Measurements from ENCODE around the gene CD44. TPM values are rescaled to one million over a fixed set of nuclear protein-coding genes. Genes with fewer than 3 reads are reported as not detected.

Gene CD44
- polyA plus RNA-seq, 1 of the 3 experiments (the other 2 are of a cell fraction): 457 TPM

DNA sequence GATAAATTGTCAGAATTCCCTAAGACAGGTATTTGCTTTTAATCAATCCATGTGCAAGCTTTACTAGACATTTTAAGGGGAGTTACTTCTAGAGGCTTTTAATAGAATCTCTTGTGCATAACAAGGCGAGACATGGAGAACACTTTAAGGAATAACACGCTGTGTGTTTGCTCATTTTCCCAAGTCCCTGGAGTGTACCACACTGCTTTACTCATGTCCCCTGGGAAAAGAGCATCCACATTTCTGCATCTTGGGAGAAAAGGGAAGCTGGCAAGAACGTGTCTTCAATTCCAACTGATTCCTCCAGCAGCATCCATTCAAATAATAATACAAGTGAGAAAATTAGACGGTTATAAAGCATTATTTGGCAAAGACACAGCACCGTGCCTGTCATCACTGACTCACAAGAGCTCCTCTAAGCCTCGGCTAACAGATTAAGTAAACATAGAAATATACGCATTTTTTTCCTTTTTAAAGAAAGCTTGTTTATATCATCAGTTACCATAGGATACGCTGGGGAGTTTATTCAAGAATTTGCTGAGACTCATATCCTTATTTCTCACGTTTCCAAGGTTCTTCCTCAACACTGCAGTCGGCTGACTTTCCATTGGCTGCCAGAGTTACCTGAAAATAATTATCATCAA lies 121.5 kb downstream of the CD44 start:
- H3K79me2 ChIP-seq (ENCODE audit: insufficient read depth): no peaks in the 10 kb centered on the region
- no peaks in the 10 kb centered on the region for H3K27me3 ChIP-seq (ENCODE audit: insufficient read depth)
- H3K4me2 ChIP-seq: peak overlapping the region; percentile 17; the same call in 1 of the 2 replicates
- peak overlapping the region; percentile 38; the same call in 1 of the 2 replicates for H2AFZ ChIP-seq (ENCODE audit: low read depth)
- H3K27ac ChIP-seq (ENCODE audit: low read depth in 2 of 2, low read length in 1 of 2): peak overlapping the region in 1 of 2 experiments; percentile 76; a peak in 2 of 4 replicates
- no peak overlapping the region for H3K4me3 ChIP-seq (ENCODE audit: low read depth in 2 of 2, low read length in 1 of 2)
- peaks cover 8% of the 10 kb centered on the region for H3F3A ChIP-seq (replicated peaks; ENCODE audit: insufficient read depth)
- H3K9ac ChIP-seq: peak overlapping the region; percentile 52; the same call in 1 of the 2 replicates
- H3K4me1 ChIP-seq (ENCODE audit: control insufficient read depth in 1 of 2, insufficient read depth in 2 of 2, low read depth in 1 of 2, low read length in 1 of 2): peaks cover 0 to 6% of the 10 kb centered on the region in 2 experiments; a peak in 3 of 4 replicates
- no peaks in the 10 kb centered on the region for H3K9me2 ChIP-seq
- no peaks in the 10 kb centered on the region for H3K36me3 ChIP-seq (replicated peaks in 1 of 2; ENCODE audit: control insufficient read depth in 1 of 2, insufficient read depth in 2 of 2, low read length in 1 of 2)
- ChIA-PET POLR2A (no interaction called here), CTCF (interaction anchor here (1.0 to 2.9 kb wide), 10 partner anchors 14 to 334 kb away, joined by 3 to 11 read pairs (median 6); no protein-coding TSS in a partner anchor)
- no peaks in the 10 kb centered on the region for H4K20me1 ChIP-seq (ENCODE audit: insufficient read depth)
- no peaks in the 10 kb centered on the region for H3K9me3 ChIP-seq
- no peak for DNase-seq
- WGBS (ENCODE audit: low lambda C conversion rate): 46% methylated on average over 10 of the region's 10 CpGs
- no peak for TF ChIP-seq SMC3 (IDR thresholded peaks at IDR 0.05; ENCODE audit: low read depth, low read length)
- TF ChIP-seq GABPA (IDR thresholded peaks at IDR 0.05; ENCODE audit: low read depth): no peak
- no peak for TF ChIP-seq ELF1 (IDR thresholded peaks at IDR 0.05)
- no peak for TF ChIP-seq GATA2 (CRISPR knock-in tag; IDR thresholded peaks at IDR 0.05)
- TF ChIP-seq RXRA (IDR thresholded peaks at IDR 0.05; ENCODE audit: borderline replicate concordance, low read depth): no peak
- no peak for TF ChIP-seq NRF1 (IDR thresholded peaks at IDR 0.05; ENCODE audit: low read depth, low read length)
- TF ChIP-seq TEAD4 (IDR thresholded peaks at IDR 0.05; ENCODE audit: borderline replicate concordance, insufficient read depth): no peak
- TF ChIP-seq, protein P1, sequence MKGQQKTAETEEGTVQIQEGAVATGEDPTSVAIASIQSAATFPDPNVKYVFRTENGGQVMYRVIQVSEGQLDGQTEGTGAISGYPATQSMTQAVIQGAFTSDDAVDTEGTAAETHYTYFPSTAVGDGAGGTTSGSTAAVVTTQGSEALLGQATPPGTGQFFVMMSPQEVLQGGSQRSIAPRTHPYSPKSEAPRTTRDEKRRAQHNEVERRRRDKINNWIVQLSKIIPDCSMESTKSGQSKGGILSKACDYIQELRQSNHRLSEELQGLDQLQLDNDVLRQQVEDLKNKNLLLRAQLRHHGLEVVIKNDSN (IDR thresholded peaks at IDR 0.05; ENCODE audit: borderline replicate concordance, low read depth): no peak
- peak; percentile 75 for TF ChIP-seq NFIC (IDR thresholded peaks at IDR 0.05; ENCODE audit: borderline replicate concordance)
- no peak for TF ChIP-seq MEF2A (IDR thresholded peaks at IDR 0.05; ENCODE audit: borderline replicate concordance, low read depth)
- 0 out of 2 replicates have a peak, but pooled peaks have one; percentile 50 for TF ChIP-seq FOXM1 (IDR thresholded peaks at IDR 0.05; ENCODE audit: low read depth)
- no peak for TF ChIP-seq YY1 (IDR thresholded peaks at IDR 0.05; ENCODE audit: low read depth)
- TF ChIP-seq SIN3A (IDR thresholded peaks at IDR 0.05; ENCODE audit: borderline replicate concordance, low read depth, low read length): no peak
- no peak for TF ChIP-seq FOXJ3 (CRISPR knock-in tag; IDR thresholded peaks at IDR 0.05)
- TF ChIP-seq EZH2phosphoT487 (IDR thresholded peaks at IDR 0.05; ENCODE audit: borderline replicate concordance, low read depth): no peak
- TF ChIP-seq TAF1 (IDR thresholded peaks at IDR 0.05; ENCODE audit: borderline replicate concordance, low read depth, low read length): no peak
- TF ChIP-seq, protein P2, sequence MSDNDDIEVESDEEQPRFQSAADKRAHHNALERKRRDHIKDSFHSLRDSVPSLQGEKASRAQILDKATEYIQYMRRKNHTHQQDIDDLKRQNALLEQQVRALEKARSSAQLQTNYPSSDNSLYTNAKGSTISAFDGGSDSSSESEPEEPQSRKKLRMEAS (IDR thresholded peaks at IDR 0.05; ENCODE audit: low read depth): no peak
- no peak for TF ChIP-seq RAD21 (IDR thresholded peaks at IDR 0.05; ENCODE audit: low read length)
- peak; percentile 69 for TF ChIP-seq FOSL2 (IDR thresholded peaks at IDR 0.05; ENCODE audit: borderline replicate concordance, low read depth)
- TF ChIP-seq CHD2 (IDR thresholded peaks at IDR 0.05; ENCODE audit: low read length, partially characterized antibody): no peak
- no peak for TF ChIP-seq TCF12 (IDR thresholded peaks at IDR 0.05)
- no peak for TF ChIP-seq POLR2AphosphoS5 (IDR thresholded peaks at IDR 0.05; ENCODE audit: low read depth, low read length)
- no peak for TF ChIP-seq RFX5 (IDR thresholded peaks at IDR 0.05; ENCODE audit: low read length)
- TF ChIP-seq, protein P3, sequence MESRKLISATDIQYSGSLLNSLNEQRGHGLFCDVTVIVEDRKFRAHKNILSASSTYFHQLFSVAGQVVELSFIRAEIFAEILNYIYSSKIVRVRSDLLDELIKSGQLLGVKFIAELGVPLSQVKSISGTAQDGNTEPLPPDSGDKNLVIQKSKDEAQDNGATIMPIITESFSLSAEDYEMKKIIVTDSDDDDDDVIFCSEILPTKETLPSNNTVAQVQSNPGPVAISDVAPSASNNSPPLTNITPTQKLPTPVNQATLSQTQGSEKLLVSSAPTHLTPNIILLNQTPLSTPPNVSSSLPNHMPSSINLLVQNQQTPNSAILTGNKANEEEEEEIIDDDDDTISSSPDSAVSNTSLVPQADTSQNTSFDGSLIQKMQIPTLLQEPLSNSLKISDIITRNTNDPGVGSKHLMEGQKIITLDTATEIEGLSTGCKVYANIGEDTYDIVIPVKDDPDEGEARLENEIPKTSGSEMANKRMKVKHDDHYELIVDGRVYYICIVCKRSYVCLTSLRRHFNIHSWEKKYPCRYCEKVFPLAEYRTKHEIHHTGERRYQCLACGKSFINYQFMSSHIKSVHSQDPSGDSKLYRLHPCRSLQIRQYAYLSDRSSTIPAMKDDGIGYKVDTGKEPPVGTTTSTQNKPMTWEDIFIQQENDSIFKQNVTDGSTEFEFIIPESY (IDR thresholded peaks at IDR 0.05; ENCODE audit: borderline replicate concordance, low read depth): no peak
- TF ChIP-seq, protein P4, sequence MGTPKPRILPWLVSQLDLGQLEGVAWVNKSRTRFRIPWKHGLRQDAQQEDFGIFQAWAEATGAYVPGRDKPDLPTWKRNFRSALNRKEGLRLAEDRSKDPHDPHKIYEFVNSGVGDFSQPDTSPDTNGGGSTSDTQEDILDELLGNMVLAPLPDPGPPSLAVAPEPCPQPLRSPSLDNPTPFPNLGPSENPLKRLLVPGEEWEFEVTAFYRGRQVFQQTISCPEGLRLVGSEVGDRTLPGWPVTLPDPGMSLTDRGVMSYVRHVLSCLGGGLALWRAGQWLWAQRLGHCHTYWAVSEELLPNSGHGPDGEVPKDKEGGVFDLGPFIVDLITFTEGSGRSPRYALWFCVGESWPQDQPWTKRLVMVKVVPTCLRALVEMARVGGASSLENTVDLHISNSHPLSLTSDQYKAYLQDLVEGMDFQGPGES (IDR thresholded peaks at IDR 0.05; ENCODE audit: low read depth, low read length): no peak
- TF ChIP-seq, protein P5, sequence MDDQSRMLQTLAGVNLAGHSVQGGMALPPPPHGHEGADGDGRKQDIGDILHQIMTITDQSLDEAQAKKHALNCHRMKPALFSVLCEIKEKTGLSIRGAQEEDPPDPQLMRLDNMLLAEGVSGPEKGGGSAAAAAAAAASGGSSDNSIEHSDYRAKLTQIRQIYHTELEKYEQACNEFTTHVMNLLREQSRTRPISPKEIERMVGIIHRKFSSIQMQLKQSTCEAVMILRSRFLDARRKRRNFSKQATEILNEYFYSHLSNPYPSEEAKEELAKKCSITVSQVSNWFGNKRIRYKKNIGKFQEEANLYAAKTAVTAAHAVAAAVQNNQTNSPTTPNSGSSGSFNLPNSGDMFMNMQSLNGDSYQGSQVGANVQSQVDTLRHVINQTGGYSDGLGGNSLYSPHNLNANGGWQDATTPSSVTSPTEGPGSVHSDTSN (IDR thresholded peaks at IDR 0.05): no peak; the same call in 1 of the 2 replicates
- peak; percentile 45 for TF ChIP-seq JUND (IDR thresholded peaks at IDR 0.05)
